Suprapubic skin (tissue), 4 donors: Measurements from ENCODE around the gene RARRES1. TPM values are rescaled to one million over a fixed set of nuclear protein-coding genes. Genes with fewer than 3 reads are reported as not detected.
A peak's percentile ranks its signal among the peaks of the same experiment; 100 is the strongest.

ENCODE experiments used
- DNase-seq, 2 donors: peaks; one replicate each; pipeline ENCODE4 v3.0.0-alpha.2; 2019; ENCODE audit warnings: low spot score in 2 of 2
- H3K27ac ChIP-seq: fragments of 200-600 bp; sonication (generic); one replicate; pipeline ENCODE4 v1.5.1; 2019
- H3K27me3 ChIP-seq: fragments of 200-600 bp; sonication (generic); one replicate; pipeline ENCODE4 v1.5.1; 2019
- H3K36me3 ChIP-seq: fragments of 200-600 bp; sonication (generic); one replicate; pipeline ENCODE4 v1.5.1; 2019
- H3K4me1 ChIP-seq: fragments of 200-600 bp; sonication (generic); one replicate; pipeline ENCODE4 v1.5.1; 2019
- H3K4me3 ChIP-seq: fragments of 200-600 bp; sonication (generic); one replicate; pipeline ENCODE4 v1.5.1; 2019; ENCODE audit warnings: mild to moderate bottlenecking
- H3K9me3 ChIP-seq: fragments of 200-600 bp; sonication (generic); one replicate; pipeline ENCODE4 v1.5.1; 2019
- EP300 ChIP-seq: sonication (generic); formaldehyde crosslinking; IDR thresholded peaks from one replicate; pipeline ENCODE4 v1.6.1; 2017; ENCODE audit warnings: antibody characterized with exemption
- POLR2A ChIP-seq, 2 donors: fragments of 450-650 bp; IDR thresholded peaks; one replicate each; pipeline ENCODE4 v1.6.1; 2017; ENCODE audit warnings: antibody characterized with exemption in 2 of 2, mild to moderate bottlenecking in 2 of 2, moderate library complexity in 2 of 2
- POLR2AphosphoS5 ChIP-seq, 3 donors: sonication (generic); formaldehyde crosslinking; IDR thresholded peaks; one replicate each; pipeline ENCODE4 v1.6.1; 2017; ENCODE audit warnings: antibody characterized with exemption in 3 of 3
- WGBS: methylation state at CpG from one replicate; pipeline ENCODE4 v1.1.5; 2018; 5-methylcytosine and 5-hydroxymethylcytosine counted together
- total RNA-seq, 4 donors: library from RNA; depleted of rRNA; stranded (reverse); fragments of >200 nt; gene quantifications; one replicate each; pipeline ENCODE4 v1.1.0, GENCODE V29; 2016
- TF ChIP-seq, protein P1 (sequence below), 2 donors: fragments of 200-600 bp in 1 of 2; fragments of 450-650 bp in 1 of 2; sonication (generic) in 1 of 2; IDR thresholded peaks; one replicate each; pipeline ENCODE4 v1.5.1; 2016 to 2019; ENCODE audit warnings: antibody characterized with exemption in 2 of 2, mild to moderate bottlenecking in 1 of 2, moderate library complexity in 1 of 2

Gene RARRES1
- total RNA-seq, 4 donors from 2014 or later, result 5.6 to 23.4 (median 19.5) TPM

DNA sequence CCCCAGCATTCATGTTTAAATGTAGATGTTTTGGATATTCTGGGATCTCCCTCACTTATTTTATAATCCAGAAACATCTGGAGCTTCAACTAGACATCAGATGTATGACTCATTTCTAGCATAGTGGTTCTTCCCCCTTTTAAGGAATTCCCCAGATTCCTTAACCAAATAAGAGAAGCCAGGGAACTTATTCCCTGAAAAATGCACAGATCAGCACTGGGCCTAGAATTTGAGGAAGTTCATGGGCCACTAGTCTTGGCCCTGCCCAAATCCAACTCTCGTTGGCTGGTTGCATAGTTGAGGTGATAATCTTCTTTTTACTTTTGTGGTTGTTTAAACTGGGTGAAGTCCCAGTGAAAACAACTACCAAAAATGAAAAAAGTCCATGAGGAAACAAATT, 20.4 kb downstream of the RARRES1 start:
- no peak for DNase-seq
- no peaks in the 10 kb centered on the region for H3K27me3 ChIP-seq
- no peak overlapping the region for H3K4me3 ChIP-seq
- TF ChIP-seq EP300, result no peak
- no peaks in the 10 kb centered on the region for H3K9me3 ChIP-seq
- WGBS, result 23% methylated on average over 1 of the region's 1 CpG
- peak overlapping the region; percentile 31 for H3K27ac ChIP-seq
- peaks cover 12% of the 10 kb centered on the region for H3K4me1 ChIP-seq
- peaks cover 13% of the 10 kb centered on the region for H3K36me3 ChIP-seq

DNA sequence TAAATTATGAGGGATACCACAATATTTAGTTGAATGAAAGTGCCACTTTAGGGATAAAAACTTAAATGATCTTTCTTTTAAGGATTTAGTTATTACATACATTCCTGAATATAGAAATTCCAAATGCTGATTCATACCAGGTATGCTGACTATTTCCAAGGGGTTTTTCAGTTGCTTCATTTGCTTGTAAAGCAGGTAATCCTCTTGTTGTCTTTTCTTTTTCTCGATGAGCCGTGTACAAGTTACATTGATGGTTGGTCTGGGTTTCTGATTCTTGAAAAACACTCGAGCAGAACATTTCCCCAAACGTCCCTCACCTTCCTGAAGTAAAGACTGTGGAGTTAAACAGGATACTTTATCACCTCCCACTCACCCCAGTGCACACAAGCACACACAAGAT, 21.7 kb downstream of the RARRES1 start:
- Histone ChIP-seq H3K4me1 (peaks cover 12% of the 10 kb centered on the region), H3K36me3 (peaks cover 13% of the 10 kb centered on the region), H3K4me3 (no peak overlapping the region), H3K27ac (no peak overlapping the region), H3K27me3 (no peaks in the 10 kb centered on the region), H3K9me3 (no peaks in the 10 kb centered on the region)
- no peak for DNase-seq
- WGBS, result 85% methylated on average over 4 of the region's 4 CpGs
- TF ChIP-seq POLR2A (IDR thresholded peaks at IDR 0.05) (no peak), EP300 (no peak), POLR2AphosphoS5 (IDR thresholded peaks at IDR 0.05) (no peak)
- TF ChIP-seq, protein P1, sequence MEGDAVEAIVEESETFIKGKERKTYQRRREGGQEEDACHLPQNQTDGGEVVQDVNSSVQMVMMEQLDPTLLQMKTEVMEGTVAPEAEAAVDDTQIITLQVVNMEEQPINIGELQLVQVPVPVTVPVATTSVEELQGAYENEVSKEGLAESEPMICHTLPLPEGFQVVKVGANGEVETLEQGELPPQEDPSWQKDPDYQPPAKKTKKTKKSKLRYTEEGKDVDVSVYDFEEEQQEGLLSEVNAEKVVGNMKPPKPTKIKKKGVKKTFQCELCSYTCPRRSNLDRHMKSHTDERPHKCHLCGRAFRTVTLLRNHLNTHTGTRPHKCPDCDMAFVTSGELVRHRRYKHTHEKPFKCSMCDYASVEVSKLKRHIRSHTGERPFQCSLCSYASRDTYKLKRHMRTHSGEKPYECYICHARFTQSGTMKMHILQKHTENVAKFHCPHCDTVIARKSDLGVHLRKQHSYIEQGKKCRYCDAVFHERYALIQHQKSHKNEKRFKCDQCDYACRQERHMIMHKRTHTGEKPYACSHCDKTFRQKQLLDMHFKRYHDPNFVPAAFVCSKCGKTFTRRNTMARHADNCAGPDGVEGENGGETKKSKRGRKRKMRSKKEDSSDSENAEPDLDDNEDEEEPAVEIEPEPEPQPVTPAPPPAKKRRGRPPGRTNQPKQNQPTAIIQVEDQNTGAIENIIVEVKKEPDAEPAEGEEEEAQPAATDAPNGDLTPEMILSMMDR (IDR thresholded peaks at IDR 0.05), result no peak

DNA sequence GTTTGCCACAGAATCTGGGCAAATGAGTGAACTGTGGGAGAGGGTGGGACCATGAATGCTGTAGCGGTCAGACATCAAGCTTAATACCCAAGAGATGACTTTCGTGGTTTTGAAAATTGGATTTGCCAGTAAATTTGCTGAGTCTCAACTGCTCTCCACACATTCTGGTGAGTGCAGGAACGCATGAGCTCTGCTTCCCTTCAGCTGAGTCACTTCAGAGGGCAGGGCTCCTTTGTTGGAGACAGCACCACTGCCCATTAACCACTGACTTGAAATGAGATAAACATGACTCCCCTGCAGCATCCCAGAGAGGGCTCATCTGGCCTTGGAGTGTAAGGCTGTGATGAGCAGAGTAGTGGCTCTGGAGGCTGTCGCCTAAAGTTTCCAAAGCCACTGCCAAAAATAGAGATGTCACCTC, 22.6 kb downstream of the RARRES1 start:
- TF ChIP-seq POLR2A (IDR thresholded peaks at IDR 0.05) (no peak), POLR2AphosphoS5 (IDR thresholded peaks at IDR 0.05) (no peak), EP300 (no peak)
- TF ChIP-seq, protein P1 (IDR thresholded peaks at IDR 0.05), result no peak
- 49% methylated on average over 4 of the region's 4 CpGs for WGBS
- peaks cover 13% of the 10 kb centered on the region for H3K36me3 ChIP-seq
- H3K27me3 ChIP-seq, result no peaks in the 10 kb centered on the region
- H3K4me3 ChIP-seq, result no peak overlapping the region
- no peak for DNase-seq
- no peaks in the 10 kb centered on the region for H3K9me3 ChIP-seq
- peaks cover 12% of the 10 kb centered on the region for H3K4me1 ChIP-seq
- no peak overlapping the region for H3K27ac ChIP-seq

DNA sequence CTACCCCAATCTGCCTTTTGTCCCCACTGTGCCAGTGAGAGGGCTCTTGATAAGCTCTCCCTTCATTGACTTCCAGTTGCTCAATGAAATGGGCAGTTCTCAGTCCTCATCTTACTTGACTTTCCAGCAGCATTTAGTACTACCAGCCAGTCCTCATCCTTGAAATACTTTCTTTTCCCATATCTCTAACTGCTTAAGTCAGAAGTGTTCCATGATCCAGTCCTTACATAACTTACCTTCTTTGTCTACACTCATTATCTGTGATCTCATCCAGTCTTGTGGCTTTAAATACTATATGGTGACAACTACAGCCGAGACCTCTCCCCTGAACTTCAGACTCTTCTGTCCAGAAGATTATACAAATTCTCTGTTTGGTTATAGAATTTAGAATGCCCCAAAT, 28.7 kb downstream of the RARRES1 start:
- TF ChIP-seq, protein P1 (IDR thresholded peaks at IDR 0.05), result no peak
- TF ChIP-seq POLR2AphosphoS5 (IDR thresholded peaks at IDR 0.05) (no peak), EP300 (no peak), POLR2A (IDR thresholded peaks at IDR 0.05) (no peak)
- 95% methylated on average over 1 of the region's 1 CpG for WGBS
- H3K9me3 ChIP-seq, result no peaks in the 10 kb centered on the region
- H3K27ac ChIP-seq, result no peak overlapping the region
- H3K4me1 ChIP-seq, result peaks cover 4% of the 10 kb centered on the region
- H3K4me3 ChIP-seq, result no peak overlapping the region
- no peaks in the 10 kb centered on the region for H3K27me3 ChIP-seq
- no peak for DNase-seq
- peaks cover 6% of the 10 kb centered on the region for H3K36me3 ChIP-seq

DNA sequence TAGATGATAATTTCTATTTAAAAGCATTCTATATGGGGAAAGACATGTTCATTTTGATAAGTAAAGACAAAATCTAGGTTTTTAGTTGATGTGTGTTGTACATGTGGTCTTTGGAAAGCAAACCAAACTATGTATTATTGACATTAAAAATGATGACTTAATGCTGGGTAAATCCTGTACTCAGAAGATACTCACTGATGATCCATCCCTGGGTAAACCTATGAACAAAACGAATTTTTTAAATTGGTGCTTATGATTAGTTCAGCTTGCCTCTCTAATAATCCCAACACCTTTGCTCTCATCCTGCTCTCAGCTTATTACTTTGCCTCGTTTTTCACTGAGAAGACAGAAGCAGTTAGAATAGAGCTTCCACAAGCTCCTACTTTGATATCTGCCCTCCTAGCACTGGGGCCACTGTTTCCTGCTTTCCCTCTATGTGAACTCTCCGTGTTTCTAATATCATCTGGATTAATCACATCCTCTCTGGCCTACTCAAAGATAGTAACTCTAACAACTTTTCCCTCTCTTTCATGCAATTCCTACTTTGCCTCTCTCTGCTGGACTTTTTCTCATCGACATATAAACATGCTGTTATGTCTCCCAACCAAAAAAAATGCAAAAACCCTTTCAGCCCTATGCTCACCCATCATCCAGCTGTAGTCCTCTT, 29.3 kb downstream of the RARRES1 start:
- Histone ChIP-seq H3K36me3 (peaks cover under 1% of the 10 kb centered on the region), H3K9me3 (no peaks in the 10 kb centered on the region), H3K27ac (no peak overlapping the region), H3K4me3 (no peak overlapping the region), H3K4me1 (peaks cover 4% of the 10 kb centered on the region), H3K27me3 (no peaks in the 10 kb centered on the region)
- TF ChIP-seq, protein P1 (IDR thresholded peaks at IDR 0.05), result no peak
- no peak for TF ChIP-seq POLR2AphosphoS5 (IDR thresholded peaks at IDR 0.05)
- no peak for TF ChIP-seq POLR2A (IDR thresholded peaks at IDR 0.05)
- no peak for TF ChIP-seq EP300
- DNase-seq, result no peak
- WGBS, result 85% methylated on average over 4 of the region's 4 CpGs
